Activated CD4-positive, alpha-beta T cell treated with anti-CD3 and anti-CD28 coated beads, Interleukin-10, Interleukin-2, amounts not matched to agents 100 ng/mL and 50 ng/mL, durations not matched to agents 16 hours and 8 hours (primary cell): Measurements from ENCODE around the gene POU2F3.
A peak's percentile ranks its signal among the peaks of the same experiment; 100 is the strongest.

Experiments used
- DNase-seq: peaks from one replicate; pipeline ENCODE4 v3.0.0-alpha.2; 2020

Gene POU2F3

GRCh38 chr11:120344302-120345004 lies 104.5 kb downstream of the POU2F3 start:
- peak; percentile 89 for DNase-seq

GRCh38 chr11:120346233-120346632 lies 106.3 kb downstream of the POU2F3 start:
- DNase-seq: no peak

GRCh38 chr11:120350637-120351036 lies 110.7 kb downstream of the POU2F3 start:
- no peak for DNase-seq

GRCh38 chr11:120352405-120352804 lies 112.5 kb downstream of the POU2F3 start:
- no peak for DNase-seq

DNA sequence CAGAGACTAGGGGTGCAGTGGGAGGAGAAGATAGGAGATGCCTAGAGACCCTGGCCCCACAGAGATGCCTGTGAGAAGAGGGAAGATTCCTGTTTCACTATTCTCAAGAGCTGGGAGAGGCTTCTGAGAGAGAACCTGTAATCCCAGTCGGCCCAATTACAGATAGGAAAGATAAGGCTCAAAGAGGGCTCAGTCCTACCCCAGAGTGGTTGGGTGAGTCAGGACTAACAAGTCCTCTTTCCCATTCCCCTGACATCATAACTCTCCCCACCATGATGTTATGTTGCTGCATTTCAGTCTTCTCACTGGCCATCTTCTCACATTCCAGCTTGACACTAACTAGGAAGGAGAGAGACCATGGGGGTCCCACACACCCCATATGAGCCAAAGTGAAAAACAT lies 114.1 kb downstream of the POU2F3 start:
- DNase-seq: no peak

DNA sequence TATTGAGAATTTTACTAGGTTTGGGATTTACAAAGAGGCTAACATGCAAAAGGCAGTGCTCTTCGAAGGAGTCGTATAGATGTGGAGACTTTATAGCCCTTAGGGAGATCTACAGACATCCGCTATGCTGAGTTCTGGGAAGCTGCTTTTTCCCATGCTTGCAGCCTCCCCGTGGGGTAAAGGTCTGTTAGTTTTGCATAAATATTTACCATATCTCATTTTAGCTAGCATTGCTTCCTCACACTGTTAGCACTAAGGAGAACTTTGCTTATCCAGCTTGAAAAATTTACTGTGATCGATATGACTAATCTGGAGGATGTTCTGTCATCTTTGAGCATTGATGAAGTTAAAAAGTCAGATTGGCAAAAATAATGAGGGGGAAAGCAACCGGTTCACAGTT lies 114.8 kb downstream of the POU2F3 start:
- DNase-seq: no peak

GRCh38 chr11:120357620-120358019 lies 117.7 kb downstream of the POU2F3 start:
- no peak for DNase-seq

DNA sequence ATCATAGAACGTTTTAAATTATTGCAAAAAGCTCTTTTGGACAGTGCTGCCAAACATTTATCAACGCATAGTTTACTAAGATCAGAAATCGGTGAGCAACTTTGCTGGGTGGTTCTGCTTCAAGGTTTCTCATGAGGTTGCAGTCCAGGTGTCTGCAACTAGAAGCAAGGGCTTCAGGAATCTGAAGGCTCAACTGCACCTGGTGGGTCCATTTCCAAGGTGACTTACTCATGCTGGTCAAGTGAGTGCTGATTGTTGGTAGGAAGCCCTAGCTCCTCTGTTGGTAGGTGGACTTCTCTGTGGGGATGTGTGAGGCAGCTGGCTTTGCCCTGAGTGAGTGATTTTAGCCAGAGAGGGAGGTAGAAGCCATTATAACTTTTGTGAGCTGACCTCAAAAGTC lies 118.8 kb downstream of the POU2F3 start:
- no peak for DNase-seq

GRCh38 chr11:120363436-120363835 lies 123.5 kb downstream of the POU2F3 start:
- DNase-seq: no peak

DNA sequence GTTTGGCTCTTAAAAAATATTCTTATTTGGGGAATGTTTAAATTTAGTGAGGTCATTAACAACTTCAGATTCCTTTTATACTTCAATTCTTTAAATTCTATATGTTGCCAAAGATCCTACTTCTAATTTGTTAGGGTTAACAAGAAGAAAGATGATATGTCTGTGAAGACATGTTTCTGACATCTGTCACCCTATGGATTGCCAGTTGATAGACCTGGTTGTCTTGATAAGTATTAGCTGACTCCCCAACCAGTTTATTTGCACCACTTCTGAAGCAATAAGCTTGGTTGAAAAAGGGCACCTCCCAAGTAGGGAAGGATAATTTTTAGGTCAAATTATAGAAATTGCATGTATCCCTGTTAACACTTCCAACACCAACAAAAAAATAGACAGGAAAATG lies 125.6 kb downstream of the POU2F3 start:
- no peak for DNase-seq
